Midbrain (tissue), 1 donor: ENCODE measurements around the gene PCDHGA2.
A peak's percentile ranks its signal among the peaks of the same experiment; 100 is the strongest.
"Not testable (repeated sequence)": the region's sequence is repeated elsewhere in the genome, so short reads cannot be mapped to it uniquely, and the experiment has no call there.

Source experiments
- DNase-seq: peaks from one replicate; lab custom pipeline; 2025; lab: John Stamatoyannopoulos, UW

PCDHGA2 gene

DNA sequence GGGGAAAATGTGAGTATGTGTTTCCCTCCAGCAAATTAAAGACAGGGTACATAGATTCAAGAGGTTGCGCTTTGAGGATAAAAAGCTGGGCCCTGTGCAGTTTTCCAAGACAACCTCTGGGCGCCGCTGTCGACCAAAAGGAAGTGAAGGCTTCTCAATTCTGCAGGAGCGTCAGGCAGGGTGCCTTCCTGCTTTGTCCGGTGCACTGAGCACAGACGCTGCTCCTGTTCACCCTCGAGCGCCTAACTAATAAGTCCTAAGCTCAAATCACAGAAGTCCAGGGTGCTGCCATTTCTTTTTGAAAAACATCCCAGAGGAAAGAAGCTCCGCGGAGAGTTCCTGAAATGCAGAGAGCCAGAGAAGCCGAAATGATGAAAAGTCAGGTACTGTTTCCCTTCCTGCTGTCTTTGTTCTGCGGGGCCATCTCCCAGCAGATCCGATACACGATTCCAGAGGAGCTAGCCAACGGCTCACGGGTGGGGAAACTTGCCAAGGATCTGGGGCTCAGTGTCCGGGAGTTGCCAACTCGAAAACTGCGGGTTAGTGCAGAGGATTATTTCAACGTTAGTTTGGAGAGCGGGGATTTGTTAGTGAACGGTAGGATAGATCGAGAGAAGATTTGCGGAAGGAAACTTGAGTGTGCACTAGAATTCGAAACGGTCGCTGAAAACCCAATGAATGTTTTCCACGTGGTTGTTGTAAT lies 11.5 kb downstream of the PCDHGA2 start, which contains the start of gene PCDHGB1:
TSS of gene PCDHGB1 (plus strand) at position 183 of the 703 bp plus-strand sequence. CDS start at position 345, 162 bp downstream.
- DNase-seq: peak; percentile 9

DNA sequence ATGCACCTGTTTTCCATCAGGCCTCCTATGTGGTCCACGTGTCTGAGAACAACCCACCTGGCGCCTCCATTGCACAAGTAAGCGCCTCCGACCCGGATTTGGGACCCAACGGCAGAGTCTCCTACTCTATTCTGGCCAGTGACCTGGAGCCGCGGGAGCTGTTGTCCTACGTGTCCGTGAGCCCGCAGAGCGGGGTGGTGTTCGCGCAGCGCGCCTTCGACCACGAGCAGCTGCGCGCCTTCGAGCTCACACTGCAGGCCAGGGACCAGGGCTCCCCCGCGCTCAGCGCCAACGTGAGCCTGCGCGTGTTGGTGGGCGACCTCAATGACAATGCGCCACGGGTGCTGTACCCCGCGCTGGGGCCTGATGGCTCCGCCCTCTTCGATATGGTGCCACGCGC lies 13.0 kb downstream of the PCDHGA2 start:
- DNase-seq: no peak

GRCh38 chr5:141354900-141355469 lies 16.4 kb downstream of the PCDHGA2 start, which contains the start of gene PCDHGA4:
TSS of gene PCDHGA4 (plus strand) at chr5:141355021. CDS start at chr5:141355108, 87 bp downstream.
- DNase-seq: no peak

- DNase-seq: no peak
These were observed 17.1 kb downstream of the PCDHGA2 start for GRCh38 chr5:141355641-141356040.

DNA sequence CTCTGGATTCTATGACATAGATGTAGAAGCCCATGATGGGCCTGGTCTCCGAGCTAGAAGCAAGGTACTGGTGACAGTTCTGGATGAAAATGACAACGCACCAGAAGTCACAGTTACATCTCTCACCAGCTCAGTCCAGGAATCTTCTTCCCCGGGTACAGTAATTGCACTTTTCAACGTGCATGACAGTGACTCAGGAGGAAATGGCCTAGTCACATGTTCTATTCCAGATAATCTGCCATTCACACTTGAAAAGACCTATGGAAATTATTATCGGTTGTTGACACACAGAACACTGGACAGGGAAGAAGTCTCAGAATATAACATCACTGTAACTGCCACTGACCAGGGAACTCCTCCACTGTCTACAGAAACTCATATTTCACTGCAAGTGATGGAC lies 17.6 kb downstream of the PCDHGA2 start:
- no peak for DNase-seq

DNA sequence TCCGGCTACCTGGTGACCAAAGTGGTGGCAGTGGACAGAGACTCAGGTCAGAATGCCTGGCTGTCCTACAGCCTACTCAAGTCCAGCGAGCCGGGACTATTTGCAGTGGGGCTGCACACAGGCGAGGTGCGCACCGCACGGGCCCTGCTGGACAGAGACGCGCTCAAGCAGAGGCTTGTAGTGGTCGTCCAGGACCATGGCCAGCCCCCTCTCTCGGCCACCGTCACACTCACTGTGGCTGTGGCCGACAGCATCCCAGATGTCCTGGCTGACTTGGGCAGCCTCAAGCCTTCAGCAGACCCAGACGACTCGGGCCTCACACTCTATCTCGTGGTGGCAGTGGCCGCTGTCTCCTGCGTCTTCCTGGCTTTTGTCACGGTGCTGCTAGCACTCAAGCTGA lies 18.4 kb downstream of the PCDHGA2 start:
- DNase-seq: no peak

- no peak for DNase-seq
These were observed 21.3 kb downstream of the PCDHGA2 start, which contains the start of gene PCDHGB2 for GRCh38 chr5:141359790-141360426. TSS of gene PCDHGB2 (plus strand) at chr5:141359994. CDS start at chr5:141360136, 142 bp downstream.

GRCh38 chr5:141360685-141361084 lies 22.1 kb downstream of the PCDHGA2 start:
- no peak for DNase-seq

GRCh38 chr5:141362719-141363118 lies 24.2 kb downstream of the PCDHGA2 start:
- DNase-seq: no peak

GRCh38 chr5:141363952-141364660 lies 25.5 kb downstream of the PCDHGA2 start, which contains the start of gene PCDHGA5:
TSS of gene PCDHGA5 (plus strand) at chr5:141364162. CDS start at chr5:141364331, 169 bp downstream.
- DNase-seq: no peak

GRCh38 chr5:141366016-141366896 lies 27.7 kb downstream of the PCDHGA2 start:
- no peak for DNase-seq

DNA sequence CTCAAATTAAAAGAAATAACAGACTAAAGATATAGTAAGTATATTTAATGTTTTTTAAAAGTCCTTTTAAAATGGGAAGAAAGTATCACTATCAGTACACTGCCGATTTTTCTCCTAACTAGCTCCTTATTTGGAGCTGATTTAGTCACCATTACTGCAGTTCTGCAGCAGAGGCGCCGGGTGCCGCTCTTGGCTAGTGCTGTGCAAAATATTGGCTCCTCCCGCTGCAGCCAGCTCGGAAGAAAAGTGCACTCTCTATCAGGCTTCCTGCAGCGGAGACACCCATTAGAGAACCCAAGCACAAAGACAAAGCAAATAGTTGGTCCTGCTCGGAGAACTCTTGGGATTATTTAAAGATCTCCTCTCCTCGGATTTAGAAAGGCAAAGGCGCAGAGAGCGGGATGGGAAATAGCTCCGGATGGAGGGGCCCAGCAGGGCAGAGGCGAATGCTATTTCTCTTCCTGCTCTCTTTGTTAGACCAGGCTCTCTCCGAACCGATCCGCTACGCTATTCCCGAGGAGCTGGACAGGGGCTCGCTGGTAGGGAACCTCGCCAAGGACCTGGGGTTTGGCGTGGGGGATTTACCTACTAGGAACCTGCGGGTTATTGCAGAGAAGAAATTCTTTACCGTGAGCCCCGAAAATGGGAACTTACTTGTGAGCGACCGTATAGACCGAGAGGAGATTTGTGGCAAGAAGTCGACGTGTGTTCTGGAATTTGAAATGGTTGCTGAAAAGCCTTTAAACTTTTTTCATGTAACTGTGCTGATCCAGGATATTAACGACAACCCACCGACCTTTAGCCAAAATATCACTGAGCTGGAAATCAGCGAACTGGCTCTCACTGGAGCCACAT lies 31.7 kb downstream of the PCDHGA2 start, which contains the start of gene PCDHGB3:
TSS of gene PCDHGB3 (plus strand) at position 249 of the 855 bp plus-strand sequence. CDS start at position 402, 153 bp downstream.
- DNase-seq: no peak

DNA sequence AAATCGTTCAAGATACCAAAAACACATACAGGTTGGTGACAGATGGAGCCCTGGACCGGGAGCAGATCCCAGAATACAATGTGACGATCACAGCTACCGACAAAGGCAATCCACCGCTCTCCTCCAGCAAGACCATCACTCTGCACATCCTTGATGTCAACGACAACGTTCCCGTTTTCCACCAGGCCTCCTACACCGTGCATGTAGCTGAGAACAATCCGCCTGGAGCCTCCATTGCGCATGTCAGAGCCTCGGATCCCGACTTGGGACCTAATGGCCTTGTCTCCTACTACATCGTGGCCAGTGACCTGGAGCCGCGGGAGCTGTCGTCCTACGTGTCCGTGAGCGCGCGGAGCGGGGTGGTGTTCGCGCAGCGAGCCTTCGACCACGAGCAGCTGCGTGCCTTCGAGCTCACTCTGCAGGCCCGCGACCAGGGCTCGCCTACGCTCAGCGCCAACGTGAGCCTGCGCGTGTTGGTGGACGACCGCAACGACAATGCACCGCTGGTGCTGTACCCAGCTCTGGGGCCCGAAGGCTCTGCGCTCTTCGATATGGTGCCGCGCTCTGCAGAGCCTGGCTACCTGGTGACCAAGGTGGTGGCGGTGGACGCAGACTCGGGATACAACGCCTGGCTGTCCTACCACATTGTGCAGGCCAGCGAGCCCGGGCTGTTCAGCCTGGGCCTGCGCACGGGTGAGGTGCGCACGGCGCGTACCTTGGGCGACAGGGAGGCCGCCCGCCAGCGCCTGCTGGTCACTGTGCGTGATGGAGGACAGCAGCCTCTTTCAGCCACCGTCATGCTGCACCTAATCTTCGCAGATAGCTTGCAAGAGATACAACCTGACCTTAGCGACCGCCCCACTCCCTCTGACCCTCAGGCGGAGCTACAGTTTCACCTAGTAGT lies 33.3 kb downstream of the PCDHGA2 start:
- DNase-seq: no peak

DNA sequence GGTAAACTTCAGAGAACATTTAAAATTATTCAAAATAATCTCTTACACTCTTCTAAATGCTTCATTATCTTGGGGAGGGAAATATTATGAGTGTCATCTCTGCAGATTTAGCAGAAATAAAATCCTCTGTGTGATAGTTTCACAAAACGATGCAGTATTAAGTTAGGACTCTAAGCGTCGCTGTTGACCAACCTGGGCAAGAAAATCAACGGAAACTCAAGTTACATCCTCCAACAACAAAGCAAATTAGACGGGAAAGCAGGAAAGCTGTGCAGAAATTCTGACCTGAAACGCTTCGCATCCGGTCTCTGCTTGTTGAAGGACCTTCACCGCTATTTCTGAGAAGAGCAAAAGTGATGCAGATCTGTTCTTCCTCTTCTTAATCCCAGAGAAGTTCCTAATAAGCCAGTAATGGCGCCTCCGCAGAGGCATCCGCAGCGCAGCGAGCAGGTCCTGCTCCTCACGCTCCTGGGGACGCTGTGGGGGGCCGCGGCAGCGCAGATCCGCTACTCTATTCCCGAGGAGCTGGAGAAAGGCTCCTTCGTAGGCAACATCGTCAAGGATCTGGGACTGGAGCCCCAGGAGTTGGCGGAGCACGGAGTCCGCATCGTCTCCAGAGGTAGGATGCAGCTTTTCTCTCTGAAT lies 35.2 kb downstream of the PCDHGA2 start, which contains the start of gene PCDHGA6:
TSS of gene PCDHGA6 (plus strand) at position 219 of the 645 bp plus-strand sequence. CDS start at position 412, 193 bp downstream.
- DNase-seq: no peak

DNA sequence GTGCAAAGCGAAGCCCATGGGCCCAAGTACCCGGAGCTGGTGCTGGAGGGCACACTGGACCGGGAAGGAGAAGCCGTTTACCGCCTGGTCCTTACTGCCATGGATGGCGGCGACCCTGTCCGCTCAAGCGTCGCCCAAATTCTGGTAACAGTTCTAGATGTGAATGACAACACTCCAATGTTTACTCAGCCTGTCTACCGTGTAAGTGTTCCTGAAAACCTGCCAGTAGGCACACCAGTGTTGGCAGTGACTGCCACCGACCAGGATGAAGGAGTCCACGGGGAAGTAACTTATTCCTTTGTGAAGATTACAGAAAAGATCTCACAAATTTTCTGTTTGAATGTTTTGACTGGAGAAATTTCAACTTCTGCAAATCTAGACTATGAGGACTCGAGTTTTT lies 36.1 kb downstream of the PCDHGA2 start:
- no peak for DNase-seq

DNA sequence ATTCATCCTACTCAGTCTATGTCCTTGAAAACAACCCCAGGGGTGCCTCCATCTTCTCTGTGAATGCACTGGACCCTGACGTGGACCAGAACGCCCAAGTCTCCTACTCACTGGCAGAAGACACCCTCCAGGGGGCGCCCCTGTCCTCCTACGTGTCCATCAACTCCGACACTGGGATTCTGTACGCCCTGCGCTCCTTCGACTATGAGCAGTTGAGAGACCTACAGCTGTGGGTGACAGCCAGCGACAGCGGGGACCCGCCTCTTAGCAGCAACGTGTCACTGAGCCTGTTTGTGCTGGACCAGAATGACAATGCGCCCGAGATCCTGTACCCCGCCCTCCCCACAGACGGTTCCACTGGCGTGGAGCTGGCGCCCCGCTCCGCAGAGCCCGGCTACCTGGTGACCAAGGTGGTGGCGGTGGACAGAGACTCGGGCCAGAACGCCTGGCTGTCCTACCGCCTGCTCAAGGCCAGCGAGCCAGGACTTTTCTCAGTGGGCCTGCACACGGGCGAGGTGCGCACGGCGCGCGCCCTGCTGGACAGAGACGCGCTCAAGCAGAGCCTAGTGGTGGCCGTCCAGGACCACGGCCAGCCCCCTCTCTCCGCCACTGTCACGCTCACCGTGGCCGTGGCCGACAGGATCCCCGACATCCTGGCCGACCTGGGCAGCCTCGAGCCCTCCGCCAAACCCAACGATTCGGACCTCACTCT lies 37.0 kb downstream of the PCDHGA2 start:
- not testable (repeated sequence) for DNase-seq

DNA sequence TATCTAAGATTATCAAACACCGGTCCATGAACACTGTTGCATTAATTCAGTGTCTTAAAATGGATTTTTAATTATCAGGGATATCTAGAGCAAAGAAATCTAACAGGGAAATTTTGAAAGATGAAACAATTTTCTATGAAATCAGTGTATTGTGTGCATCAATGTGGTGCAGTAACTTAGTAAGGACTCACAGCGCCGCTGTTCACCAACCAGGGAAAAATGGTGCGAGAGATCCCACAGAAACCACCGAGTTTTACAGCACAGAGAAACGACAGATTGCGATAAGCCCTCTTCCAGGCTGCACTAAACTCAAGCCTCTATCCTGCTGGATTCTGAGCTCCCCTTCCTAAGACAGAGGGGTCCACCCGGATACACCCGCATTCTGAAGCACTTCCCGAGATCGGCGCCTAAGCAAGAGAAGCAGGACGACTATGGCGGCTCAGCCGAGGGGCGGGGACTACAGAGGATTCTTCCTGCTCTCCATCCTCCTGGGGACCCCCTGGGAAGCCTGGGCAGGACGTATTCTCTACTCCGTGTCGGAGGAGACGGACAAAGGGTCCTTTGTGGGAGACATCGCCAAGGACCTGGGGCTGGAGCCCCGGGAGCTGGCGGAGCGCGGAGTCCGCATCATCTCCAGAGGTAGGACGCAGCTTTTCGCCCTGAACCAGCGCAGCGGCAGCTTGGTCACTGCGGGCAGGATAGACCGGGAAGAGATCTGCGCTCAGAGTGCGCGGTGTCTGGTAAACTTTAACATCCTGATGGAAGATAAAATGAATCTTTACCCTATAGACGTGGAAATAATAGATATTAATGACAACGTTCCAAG lies 44.1 kb downstream of the PCDHGA2 start, which contains the start of gene PCDHGA7:
TSS of gene PCDHGA7 (plus strand) at position 274 of the 826 bp plus-strand sequence. CDS start at position 432, 158 bp downstream.
- DNase-seq: no peak
